Liver (tissue), 9 donors: ENCODE data around the gene DAG1. TPM values are rescaled to one million over a fixed set of nuclear protein-coding genes. Genes with fewer than 3 reads are reported as not detected.

Experiments used
- DNase-seq: peaks from one replicate; pipeline ENCODE4 v3.0.0-alpha.2; 2017; ENCODE audit warnings: low spot score
- H3K27ac ChIP-seq, 2 donors: one replicate each; pipeline ENCODE4 v1.7.0; 2013; ENCODE audit warnings: inconsistent platforms in 2 of 2, low read length in 2 of 2, control low read depth in 1 of 2, low read depth in 1 of 2, mild to moderate bottlenecking in 1 of 2
- H3K27me3 ChIP-seq, 4 donors: one replicate each; pipeline versions ENCODE4 v1.6.1 to v1.7.0; 2013; ENCODE audit warnings: low read length in 3 of 4, inconsistent platforms in 1 of 4, mild to moderate bottlenecking in 1 of 4, moderate library complexity in 1 of 4; ENCODE audit not compliant: control insufficient read depth in 4 of 4, insufficient read depth in 4 of 4
- H3K36me3 ChIP-seq, 4 donors: one replicate each; pipeline versions ENCODE4 v1.6.1 to v1.7.0; 2013; ENCODE audit warnings: low read length in 3 of 4, mild to moderate bottlenecking in 3 of 4, low read depth in 1 of 4, moderate library complexity in 1 of 4; ENCODE audit not compliant: control insufficient read depth in 4 of 4, insufficient read depth in 3 of 4
- H3K4me1 ChIP-seq, 4 donors: one replicate each; pipeline versions ENCODE4 v1.6.1 to v1.7.0; 2013; ENCODE audit warnings: low read length in 3 of 4, mild to moderate bottlenecking in 3 of 4, moderate library complexity in 1 of 4; ENCODE audit not compliant: control insufficient read depth in 4 of 4, insufficient read depth in 4 of 4
- H3K4me3 ChIP-seq, 3 donors: one replicate each; pipeline versions ENCODE4 v1.6.1 to v1.7.0; 2013; ENCODE audit warnings: low read length in 3 of 3, control low read depth in 1 of 3, low read depth in 1 of 3, mild to moderate bottlenecking in 1 of 3
- H3K9ac ChIP-seq, 2 donors: one replicate each; pipeline ENCODE4 v1.7.0; 2013; ENCODE audit warnings: low read length in 2 of 2, mild to moderate bottlenecking in 2 of 2, moderate library complexity in 2 of 2, control low read depth in 1 of 2, low read depth in 1 of 2
- H3K9me3 ChIP-seq, 4 donors: one replicate each; pipeline versions ENCODE4 v1.6.1 to v1.7.0; 2013; ENCODE audit warnings: low read length in 3 of 4; ENCODE audit not compliant: control insufficient read depth in 4 of 4
- FOXA2 ChIP-seq: IDR thresholded peaks from 2 replicates; pipeline ENCODE4 v1.6.1; 2016; ENCODE audit warnings: antibody characterized with exemption
- GABPA ChIP-seq, 2 donors: IDR thresholded peaks in 1 of 2; conservative IDR thresholded peaks in 1 of 2; 2 replicates each; pipeline ENCODE4 v1.6.1; 2016; ENCODE audit warnings: antibody characterized with exemption in 2 of 2, mild to moderate bottlenecking in 1 of 2, moderate library complexity in 1 of 2
- JUND ChIP-seq, 2 donors: IDR thresholded peaks; 2 replicates each; pipeline ENCODE4 v1.6.1; 2016; ENCODE audit warnings: antibody characterized with exemption in 2 of 2
- NR2F2 ChIP-seq: IDR thresholded peaks from 2 replicates; pipeline ENCODE4 v1.6.1; 2016; ENCODE audit warnings: antibody characterized with exemption
- RAD21 ChIP-seq, 2 donors: IDR thresholded peaks; 2 replicates each; pipeline ENCODE4 v1.6.1; 2016; ENCODE audit warnings: antibody characterized with exemption in 2 of 2, mild to moderate bottlenecking in 2 of 2
- RXRA ChIP-seq, 2 donors: IDR thresholded peaks; 2 replicates each; pipeline ENCODE4 v1.6.1; 2017 to 2018; ENCODE audit warnings: antibody characterized with exemption in 2 of 2, mild to moderate bottlenecking in 1 of 2
- SP1 ChIP-seq: IDR thresholded peaks from 2 replicates; pipeline ENCODE4 v1.6.1; 2018; ENCODE audit warnings: antibody characterized with exemption, mild to moderate bottlenecking
- TAF1 ChIP-seq: conservative IDR thresholded peaks from 2 replicates; pipeline ENCODE4 v1.6.1; 2016; ENCODE audit warnings: antibody characterized with exemption, mild to moderate bottlenecking
- WGBS: extraction: QIAGEN DNeasy Blood & Tissue Kit; methylation state at CpG from one replicate; pipeline ENCODE4 v1.1.7; 2013; 5-methylcytosine and 5-hydroxymethylcytosine counted together
- polyA plus RNA-seq, 2 donors: library from polyadenylated mRNA; stranded (reverse) in 1 of 2; unstranded in 1 of 2; fragments of 200-250 nt in 1 of 2; fragments of >200 nt in 1 of 2; fragmentation: Nextera tagmentation in 1 of 2; extraction: Ambion mirVana in 1 of 2; gene quantifications; one replicate each; pipeline versions ENCODE4 v1.2.1 to v1.2.3, GENCODE V29; 2013 to 2015
- total RNA-seq, 2 donors: library from RNA; depleted of rRNA; stranded (reverse); fragments of >200 nt; gene quantifications; one replicate each; pipeline ENCODE4 v1.2.3, GENCODE V29; 2014
- TF ChIP-seq, protein P1 (sequence below): IDR thresholded peaks from 2 replicates; pipeline ENCODE4 v1.6.1; 2016; ENCODE audit warnings: antibody characterized with exemption
- TF ChIP-seq, protein P2 (sequence below): fragments of 150-350 bp; IDR thresholded peaks from 2 replicates; pipeline ENCODE4 v1.5.1; 2017; ENCODE audit warnings: improper control_type of control experiment, low read depth, low read length; ENCODE audit not compliant: missing input control
- TF ChIP-seq, protein P3 (sequence below): IDR thresholded peaks from 2 replicates; pipeline ENCODE4 v1.6.1; 2016; ENCODE audit warnings: antibody characterized with exemption
- TF ChIP-seq, protein P4 (sequence below): IDR thresholded peaks from 2 replicates; pipeline ENCODE4 v1.6.1; 2016; ENCODE audit warnings: antibody characterized with exemption
- TF ChIP-seq, protein P5 (sequence below): IDR thresholded peaks from 2 replicates; pipeline ENCODE4 v1.6.1; 2016; ENCODE audit warnings: antibody characterized with exemption, mild to moderate bottlenecking
- donor health status: healthy.
- donor health status: healthy.
- donor health status: healthy.
- donor health status: healthy.
- donor health status: healthy.

DAG1 gene
- total and polyA plus RNA-seq, 4 donors: 12.1 to 54.4 (median 28.5) TPM

DNA sequence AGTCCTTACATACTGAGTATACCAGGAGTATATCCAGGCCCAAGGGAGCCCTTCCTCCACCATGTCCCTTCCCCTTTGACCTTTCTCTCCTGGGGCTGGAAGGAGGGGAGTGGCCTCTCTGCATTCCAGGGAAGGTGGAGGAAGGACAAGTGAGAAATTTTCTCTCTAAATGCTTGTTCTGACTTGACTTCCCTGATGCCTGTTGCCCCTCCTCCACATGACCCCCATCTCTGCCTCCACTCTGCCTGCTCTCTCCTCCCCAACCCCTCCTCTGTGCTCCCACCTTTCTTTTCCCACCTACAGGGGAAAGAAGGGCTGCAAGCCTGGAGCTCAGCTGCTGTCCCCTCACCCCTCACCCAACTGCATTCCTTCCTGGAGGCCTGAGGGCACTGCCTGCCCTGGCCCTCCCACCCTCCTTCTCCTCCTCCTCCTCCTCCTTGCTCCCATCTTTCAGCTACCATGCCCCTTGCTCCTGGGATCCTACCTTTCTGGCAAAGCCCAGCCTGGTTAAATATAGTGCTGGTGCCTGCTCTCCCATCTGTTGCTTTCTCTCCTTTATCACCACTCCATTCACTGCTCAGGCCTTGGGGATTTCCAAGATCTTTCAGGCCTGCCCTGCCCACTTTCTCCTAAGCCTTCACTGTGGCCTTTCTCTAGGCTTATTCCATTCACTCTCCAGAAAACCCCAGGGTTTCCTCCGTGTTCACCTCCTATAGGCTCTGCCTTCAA is 8.5 kb upstream of the DAG1 start:
- TF ChIP-seq, protein P1, sequence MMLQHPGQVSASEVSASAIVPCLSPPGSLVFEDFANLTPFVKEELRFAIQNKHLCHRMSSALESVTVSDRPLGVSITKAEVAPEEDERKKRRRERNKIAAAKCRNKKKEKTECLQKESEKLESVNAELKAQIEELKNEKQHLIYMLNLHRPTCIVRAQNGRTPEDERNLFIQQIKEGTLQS: no peak
- TF ChIP-seq RAD21 (IDR thresholded peaks at IDR 0.05) (no peak), FOXA2 (no peak), TAF1 (no peak), NR2F2 (no peak), SP1 (no peak), GABPA (IDR thresholded peaks at IDR 0.05 in 1 of 2, conservative IDR thresholded peaks at IDR 0.05 in 1 of 2) (no peak), RXRA (IDR thresholded peaks at IDR 0.05) (no peak), JUND (IDR thresholded peaks at IDR 0.05) (no peak)
- TF ChIP-seq, protein P2, sequence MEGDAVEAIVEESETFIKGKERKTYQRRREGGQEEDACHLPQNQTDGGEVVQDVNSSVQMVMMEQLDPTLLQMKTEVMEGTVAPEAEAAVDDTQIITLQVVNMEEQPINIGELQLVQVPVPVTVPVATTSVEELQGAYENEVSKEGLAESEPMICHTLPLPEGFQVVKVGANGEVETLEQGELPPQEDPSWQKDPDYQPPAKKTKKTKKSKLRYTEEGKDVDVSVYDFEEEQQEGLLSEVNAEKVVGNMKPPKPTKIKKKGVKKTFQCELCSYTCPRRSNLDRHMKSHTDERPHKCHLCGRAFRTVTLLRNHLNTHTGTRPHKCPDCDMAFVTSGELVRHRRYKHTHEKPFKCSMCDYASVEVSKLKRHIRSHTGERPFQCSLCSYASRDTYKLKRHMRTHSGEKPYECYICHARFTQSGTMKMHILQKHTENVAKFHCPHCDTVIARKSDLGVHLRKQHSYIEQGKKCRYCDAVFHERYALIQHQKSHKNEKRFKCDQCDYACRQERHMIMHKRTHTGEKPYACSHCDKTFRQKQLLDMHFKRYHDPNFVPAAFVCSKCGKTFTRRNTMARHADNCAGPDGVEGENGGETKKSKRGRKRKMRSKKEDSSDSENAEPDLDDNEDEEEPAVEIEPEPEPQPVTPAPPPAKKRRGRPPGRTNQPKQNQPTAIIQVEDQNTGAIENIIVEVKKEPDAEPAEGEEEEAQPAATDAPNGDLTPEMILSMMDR: no peak
- TF ChIP-seq, protein P3, sequence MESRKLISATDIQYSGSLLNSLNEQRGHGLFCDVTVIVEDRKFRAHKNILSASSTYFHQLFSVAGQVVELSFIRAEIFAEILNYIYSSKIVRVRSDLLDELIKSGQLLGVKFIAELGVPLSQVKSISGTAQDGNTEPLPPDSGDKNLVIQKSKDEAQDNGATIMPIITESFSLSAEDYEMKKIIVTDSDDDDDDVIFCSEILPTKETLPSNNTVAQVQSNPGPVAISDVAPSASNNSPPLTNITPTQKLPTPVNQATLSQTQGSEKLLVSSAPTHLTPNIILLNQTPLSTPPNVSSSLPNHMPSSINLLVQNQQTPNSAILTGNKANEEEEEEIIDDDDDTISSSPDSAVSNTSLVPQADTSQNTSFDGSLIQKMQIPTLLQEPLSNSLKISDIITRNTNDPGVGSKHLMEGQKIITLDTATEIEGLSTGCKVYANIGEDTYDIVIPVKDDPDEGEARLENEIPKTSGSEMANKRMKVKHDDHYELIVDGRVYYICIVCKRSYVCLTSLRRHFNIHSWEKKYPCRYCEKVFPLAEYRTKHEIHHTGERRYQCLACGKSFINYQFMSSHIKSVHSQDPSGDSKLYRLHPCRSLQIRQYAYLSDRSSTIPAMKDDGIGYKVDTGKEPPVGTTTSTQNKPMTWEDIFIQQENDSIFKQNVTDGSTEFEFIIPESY: no peak
- TF ChIP-seq, protein P4, sequence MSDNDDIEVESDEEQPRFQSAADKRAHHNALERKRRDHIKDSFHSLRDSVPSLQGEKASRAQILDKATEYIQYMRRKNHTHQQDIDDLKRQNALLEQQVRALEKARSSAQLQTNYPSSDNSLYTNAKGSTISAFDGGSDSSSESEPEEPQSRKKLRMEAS: no peak
- no peaks in the 10 kb centered on the region for H3K27me3 ChIP-seq
- no peaks in the 10 kb centered on the region for H3K9me3 ChIP-seq
- H3K4me3 ChIP-seq: no peak overlapping the region
- no peaks in the 10 kb centered on the region for H3K4me1 ChIP-seq
- no peaks in the 10 kb centered on the region for H3K36me3 ChIP-seq
- no peak overlapping the region for H3K9ac ChIP-seq
- no peak for DNase-seq
- 76% methylated on average over 1 of the region's 1 CpG for WGBS
- no peak overlapping the region for H3K27ac ChIP-seq

DNA sequence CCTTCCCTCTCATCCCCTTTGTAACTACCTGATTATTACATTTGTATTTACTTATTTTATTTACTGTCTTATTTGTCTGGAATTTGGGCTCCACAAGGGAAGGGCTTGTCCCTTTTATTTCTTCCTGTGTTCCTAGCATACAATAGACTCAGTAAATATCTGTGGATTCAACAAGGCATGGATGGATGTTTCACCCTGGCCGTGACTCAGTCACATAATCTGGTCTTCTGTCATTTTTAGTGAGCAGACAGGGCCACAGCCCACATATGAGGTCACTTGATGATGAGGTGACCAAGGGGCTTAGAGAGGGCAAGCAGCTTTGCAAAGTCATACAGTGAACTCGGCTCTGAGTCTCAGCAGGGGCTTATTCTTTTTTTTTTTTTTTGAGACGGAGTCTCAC is 7.8 kb upstream of the DAG1 start:
- no peak overlapping the region for H3K27ac ChIP-seq
- DNase-seq: no peak
- H3K9me3 ChIP-seq: no peaks in the 10 kb centered on the region
- WGBS: 89% methylated on average over 3 of the region's 3 CpGs
- H3K9ac ChIP-seq: no peak overlapping the region
- no peak for TF ChIP-seq NR2F2
- TF ChIP-seq RXRA (IDR thresholded peaks at IDR 0.05): no peak
- TF ChIP-seq, protein P4: no peak
- TF ChIP-seq, protein P5, sequence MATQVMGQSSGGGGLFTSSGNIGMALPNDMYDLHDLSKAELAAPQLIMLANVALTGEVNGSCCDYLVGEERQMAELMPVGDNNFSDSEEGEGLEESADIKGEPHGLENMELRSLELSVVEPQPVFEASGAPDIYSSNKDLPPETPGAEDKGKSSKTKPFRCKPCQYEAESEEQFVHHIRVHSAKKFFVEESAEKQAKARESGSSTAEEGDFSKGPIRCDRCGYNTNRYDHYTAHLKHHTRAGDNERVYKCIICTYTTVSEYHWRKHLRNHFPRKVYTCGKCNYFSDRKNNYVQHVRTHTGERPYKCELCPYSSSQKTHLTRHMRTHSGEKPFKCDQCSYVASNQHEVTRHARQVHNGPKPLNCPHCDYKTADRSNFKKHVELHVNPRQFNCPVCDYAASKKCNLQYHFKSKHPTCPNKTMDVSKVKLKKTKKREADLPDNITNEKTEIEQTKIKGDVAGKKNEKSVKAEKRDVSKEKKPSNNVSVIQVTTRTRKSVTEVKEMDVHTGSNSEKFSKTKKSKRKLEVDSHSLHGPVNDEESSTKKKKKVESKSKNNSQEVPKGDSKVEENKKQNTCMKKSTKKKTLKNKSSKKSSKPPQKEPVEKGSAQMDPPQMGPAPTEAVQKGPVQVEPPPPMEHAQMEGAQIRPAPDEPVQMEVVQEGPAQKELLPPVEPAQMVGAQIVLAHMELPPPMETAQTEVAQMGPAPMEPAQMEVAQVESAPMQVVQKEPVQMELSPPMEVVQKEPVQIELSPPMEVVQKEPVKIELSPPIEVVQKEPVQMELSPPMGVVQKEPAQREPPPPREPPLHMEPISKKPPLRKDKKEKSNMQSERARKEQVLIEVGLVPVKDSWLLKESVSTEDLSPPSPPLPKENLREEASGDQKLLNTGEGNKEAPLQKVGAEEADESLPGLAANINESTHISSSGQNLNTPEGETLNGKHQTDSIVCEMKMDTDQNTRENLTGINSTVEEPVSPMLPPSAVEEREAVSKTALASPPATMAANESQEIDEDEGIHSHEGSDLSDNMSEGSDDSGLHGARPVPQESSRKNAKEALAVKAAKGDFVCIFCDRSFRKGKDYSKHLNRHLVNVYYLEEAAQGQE: no peak
- no peak overlapping the region for H3K4me3 ChIP-seq
- no peaks in the 10 kb centered on the region for H3K4me1 ChIP-seq
- no peaks in the 10 kb centered on the region for H3K27me3 ChIP-seq
- H3K36me3 ChIP-seq: no peaks in the 10 kb centered on the region
